ENCODE data around the gene TTC19.
A peak's percentile ranks its signal among the peaks of the same experiment; 100 is the strongest.

The TTC19 gene

GRCh38 chr17:15999141-15999973 is at the start of gene TTC19, which contains the start of gene ZSWIM7:
TTC19 (plus strand) TSS chr17:15999824; CDS start chr17:15999849, 25 bp downstream.
ZSWIM7 (minus strand) TSS chr17:15999704; CDS start chr17:15999594, 110 bp downstream.
- H3K36me3 ChIP-seq (ENCODE audit: control insufficient read depth, insufficient read depth, low read length) = peaks cover 17% of the 10 kb centered on the region
- H3K9ac ChIP-seq (ENCODE audit: low read length) = peak within 1 kb of the TSS; percentile 74
- peak within 1 kb of the TSS; percentile 82 for H3K4me3 ChIP-seq (ENCODE audit: low read length)
- peak within 1 kb of the TSS; percentile 98 for H3K27ac ChIP-seq (ENCODE audit: low read depth, low read length)
- H3K4me1 ChIP-seq (ENCODE audit: control insufficient read depth, insufficient read depth, low read length) = peaks cover 9% of the 10 kb centered on the region
- no peaks in the 10 kb centered on the region for H3K27me3 ChIP-seq (ENCODE audit: control insufficient read depth, insufficient read depth, low read length)

- Histone ChIP-seq H3K27ac (ENCODE audit: low read depth, low read length) (no peak overlapping the region), H3K36me3 (ENCODE audit: control insufficient read depth, insufficient read depth, low read length) (no peaks in the 10 kb centered on the region), H3K4me3 (ENCODE audit: low read length) (no peak overlapping the region), H3K4me1 (ENCODE audit: control insufficient read depth, insufficient read depth, low read length) (peaks cover 3% of the 10 kb centered on the region), H3K27me3 (ENCODE audit: control insufficient read depth, insufficient read depth, low read length) (no peaks in the 10 kb centered on the region), H3K9ac (ENCODE audit: low read length) (no peak overlapping the region)
Observed at GRCh38 chr17:15951368-15952047, 48.1 kb upstream of the TTC19 start.

GRCh38 chr17:15952048-15952532 is 47.5 kb upstream of the TTC19 start:
- no peak overlapping the region for H3K4me3 ChIP-seq (ENCODE audit: low read length)
- no peaks in the 10 kb centered on the region for H3K36me3 ChIP-seq (ENCODE audit: control insufficient read depth, insufficient read depth, low read length)
- no peak overlapping the region for H3K27ac ChIP-seq (ENCODE audit: low read depth, low read length)
- H3K4me1 ChIP-seq (ENCODE audit: control insufficient read depth, insufficient read depth, low read length) = no peaks in the 10 kb centered on the region
- H3K27me3 ChIP-seq (ENCODE audit: control insufficient read depth, insufficient read depth, low read length) = no peaks in the 10 kb centered on the region
- no peak overlapping the region for H3K9ac ChIP-seq (ENCODE audit: low read length)

GRCh38 chr17:15952916-15953790 is 46.5 kb upstream of the TTC19 start:
- no peaks in the 10 kb centered on the region for H3K27me3 ChIP-seq (ENCODE audit: control insufficient read depth, insufficient read depth, low read length)
- no peak overlapping the region for H3K9ac ChIP-seq (ENCODE audit: low read length)
- H3K4me1 ChIP-seq (ENCODE audit: control insufficient read depth, insufficient read depth, low read length) = no peaks in the 10 kb centered on the region
- no peak overlapping the region for H3K27ac ChIP-seq (ENCODE audit: low read depth, low read length)
- no peaks in the 10 kb centered on the region for H3K36me3 ChIP-seq (ENCODE audit: control insufficient read depth, insufficient read depth, low read length)
- no peak overlapping the region for H3K4me3 ChIP-seq (ENCODE audit: low read length)

GRCh38 chr17:15954222-15954621 is 45.4 kb upstream of the TTC19 start:
- Histone ChIP-seq H3K9ac (ENCODE audit: low read length) (no peak overlapping the region), H3K4me3 (ENCODE audit: low read length) (no peak overlapping the region), H3K27ac (ENCODE audit: low read depth, low read length) (no peak overlapping the region), H3K4me1 (ENCODE audit: control insufficient read depth, insufficient read depth, low read length) (no peaks in the 10 kb centered on the region), H3K27me3 (ENCODE audit: control insufficient read depth, insufficient read depth, low read length) (no peaks in the 10 kb centered on the region), H3K36me3 (ENCODE audit: control insufficient read depth, insufficient read depth, low read length) (no peaks in the 10 kb centered on the region)

GRCh38 chr17:15955793-15956541 is 43.7 kb upstream of the TTC19 start:
- Histone ChIP-seq H3K27me3 (ENCODE audit: control insufficient read depth, insufficient read depth, low read length) (no peaks in the 10 kb centered on the region), H3K4me3 (ENCODE audit: low read length) (no peak overlapping the region), H3K27ac (ENCODE audit: low read depth, low read length) (no peak overlapping the region), H3K36me3 (ENCODE audit: control insufficient read depth, insufficient read depth, low read length) (no peaks in the 10 kb centered on the region), H3K9ac (ENCODE audit: low read length) (no peak overlapping the region), H3K4me1 (ENCODE audit: control insufficient read depth, insufficient read depth, low read length) (no peaks in the 10 kb centered on the region)

- Histone ChIP-seq H3K27me3 (ENCODE audit: control insufficient read depth, insufficient read depth, low read length) (no peaks in the 10 kb centered on the region), H3K36me3 (ENCODE audit: control insufficient read depth, insufficient read depth, low read length) (no peaks in the 10 kb centered on the region), H3K4me1 (ENCODE audit: control insufficient read depth, insufficient read depth, low read length) (no peaks in the 10 kb centered on the region), H3K27ac (ENCODE audit: low read depth, low read length) (no peak overlapping the region), H3K9ac (ENCODE audit: low read length) (no peak overlapping the region), H3K4me3 (ENCODE audit: low read length) (no peak overlapping the region)
Observed at GRCh38 chr17:15957206-15957605, 42.4 kb upstream of the TTC19 start.

GRCh38 chr17:15957608-15958307 is 41.9 kb upstream of the TTC19 start:
- no peak overlapping the region for H3K27ac ChIP-seq (ENCODE audit: low read depth, low read length)
- no peaks in the 10 kb centered on the region for H3K27me3 ChIP-seq (ENCODE audit: control insufficient read depth, insufficient read depth, low read length)
- H3K4me3 ChIP-seq (ENCODE audit: low read length) = no peak overlapping the region
- no peak overlapping the region for H3K9ac ChIP-seq (ENCODE audit: low read length)
- H3K4me1 ChIP-seq (ENCODE audit: control insufficient read depth, insufficient read depth, low read length) = no peaks in the 10 kb centered on the region
- no peaks in the 10 kb centered on the region for H3K36me3 ChIP-seq (ENCODE audit: control insufficient read depth, insufficient read depth, low read length)

- H3K4me3 ChIP-seq (ENCODE audit: low read length) = no peak overlapping the region
Observed at GRCh38 chr17:15958484-15958854, 41.2 kb upstream of the TTC19 start.

GRCh38 chr17:15963670-15964110 is 35.9 kb upstream of the TTC19 start:
- Histone ChIP-seq H3K4me1 (ENCODE audit: control insufficient read depth, insufficient read depth, low read length) (no peaks in the 10 kb centered on the region), H3K27me3 (ENCODE audit: control insufficient read depth, insufficient read depth, low read length) (no peaks in the 10 kb centered on the region), H3K9ac (ENCODE audit: low read length) (no peak overlapping the region), H3K4me3 (ENCODE audit: low read length) (no peak overlapping the region), H3K27ac (ENCODE audit: low read depth, low read length) (no peak overlapping the region), H3K36me3 (ENCODE audit: control insufficient read depth, insufficient read depth, low read length) (no peaks in the 10 kb centered on the region)

More at GRCh38 chr17:15958484-15958854, 41.2 kb upstream of the TTC19 start:
- Histone ChIP-seq H3K36me3 (ENCODE audit: control insufficient read depth, insufficient read depth, low read length) (no peaks in the 10 kb centered on the region), H3K27ac (ENCODE audit: low read depth, low read length) (no peak overlapping the region), H3K9ac (ENCODE audit: low read length) (no peak overlapping the region), H3K4me1 (ENCODE audit: control insufficient read depth, insufficient read depth, low read length) (no peaks in the 10 kb centered on the region), H3K27me3 (ENCODE audit: control insufficient read depth, insufficient read depth, low read length) (no peaks in the 10 kb centered on the region)

GRCh38 chr17:15965528-15965927 is 34.1 kb upstream of the TTC19 start:
- Histone ChIP-seq H3K9ac (ENCODE audit: low read length) (no peak overlapping the region), H3K36me3 (ENCODE audit: control insufficient read depth, insufficient read depth, low read length) (no peaks in the 10 kb centered on the region), H3K27me3 (ENCODE audit: control insufficient read depth, insufficient read depth, low read length) (no peaks in the 10 kb centered on the region), H3K4me3 (ENCODE audit: low read length) (no peak overlapping the region), H3K4me1 (ENCODE audit: control insufficient read depth, insufficient read depth, low read length) (no peaks in the 10 kb centered on the region), H3K27ac (ENCODE audit: low read depth, low read length) (no peak overlapping the region)
